K562 (cell line): ENCODE measurements around the gene CCL16. TPM values are rescaled to one million over a fixed set of nuclear protein-coding genes. Genes with fewer than 3 reads are reported as not detected.

Experiments used
- NFRKB ChIP-seq: fragments of 450-650 bp; IDR thresholded peaks from 2 replicates; pipeline ENCODE4 v1.6.1; 2016; ENCODE audit warnings: low read depth
- NR2C1 ChIP-seq, 2 experiments: fragments of 450-650 bp; IDR thresholded peaks; 2 replicates each; pipeline ENCODE4 v1.6.1; 2017; ENCODE audit warnings: mild to moderate bottlenecking in 2 of 2, antibody characterized with exemption in 1 of 2, inconsistent platforms in 1 of 2, missing compliant biosample characterization in 1 of 2, missing genetic modification characterization in 1 of 2
- SRSF3 ChIP-seq: fragments of 200-400 bp; formaldehyde crosslinking; IDR thresholded peaks from 2 replicates; pipeline ENCODE4 v1.6.1; 2016; ENCODE audit warnings: mild to moderate bottlenecking, low read length, moderate library complexity; ENCODE audit not compliant: insufficient read depth
- ZNF511 ChIP-seq: sonication (generic); formaldehyde crosslinking; IDR thresholded peaks from 2 replicates; pipeline ENCODE4 v1.8.0; 2022; ENCODE audit warnings: mild to moderate bottlenecking, missing genetic modification reagents
- ZNF609 ChIP-seq: sonication (generic); formaldehyde crosslinking; IDR thresholded peaks from 2 replicates; pipeline ENCODE4 v1.8.1; 2023; ENCODE audit warnings: missing genetic modification reagents, mild to moderate bottlenecking, borderline replicate concordance
- polyA plus RNA-seq, 8 experiments: library from polyadenylated mRNA; depleted of rRNA in 4 of 8; stranded (reverse) in 5 of 8; unstranded in 3 of 8; fragments of >200 nt; fragmentation: Nextera tagmentation in 2 of 8; fragmentation: Illumina TruSeq in 1 of 8; extraction: Ambion mirVana in 2 of 8; extraction: Trizol in 1 of 8; gene quantifications; 2 replicates each; pipeline versions ENCODE4 v1.2.1 to v1.2.3, GENCODE V29; 2011 to 2014; ENCODE audit warnings: inconsistent platforms in 1 of 8, missing spikeins in 1 of 8
- total RNA-seq, 7 experiments: library from RNA; depleted of rRNA in 6 of 7; stranded (reverse); fragments of >200 nt in 6 of 7; fragmentation: Illumina TruSeq in 2 of 7; extraction: Trizol in 2 of 7; gene quantifications; 2 replicates each; pipeline versions ENCODE4 v1.2.1 to v1.2.3, GENCODE V29; 2011 to 2021; ENCODE audit warnings: low replicate concordance in 1 of 7

CCL16 gene
- total and polyA plus RNA-seq, 9 of the 15 experiments (the other 6 are each of a cell fraction or from before 2014, with no cell fraction given) = not detected

- TF ChIP-seq ZNF511 (CRISPR knock-in tag) = no peak
- TF ChIP-seq NR2C1 (IDR thresholded peaks at IDR 0.05) = no peak
- no peak for TF ChIP-seq NR2C1 (tag; IDR thresholded peaks at IDR 0.05)
- no peak for TF ChIP-seq SRSF3
- TF ChIP-seq ZNF609 = no peak
- TF ChIP-seq NFRKB = no peak
Measured at GRCh38 chr17:36004594-36005108, 23.4 kb upstream of the CCL16 start (continued).
